ENCODE results near the gene CDK5R2.

- TF ChIP-seq EZH2 (IDR thresholded peaks at IDR 0.05; ENCODE audit: insufficient read depth, poor library complexity, severe bottlenecking) (no peak), EZH2phosphoT487 (IDR thresholded peaks at IDR 0.05; ENCODE audit: insufficient read depth, low read depth) (no peak)
Observed at GRCh38 chr2:219003267-219003634, 43.8 kb downstream of the CDK5R2 start.

All from GM23248 (cell line).